Measurements from ENCODE around the gene LIMCH1. TPM values are rescaled to one million over a fixed set of nuclear protein-coding genes. Genes with fewer than 3 reads are reported as not detected.

LIMCH1 gene
- polyA plus RNA-seq, 1 experiment = 1.1 TPM

- Histone ChIP-seq H3K27ac (ENCODE audit: low read depth, low read length) (no peak overlapping the region), H3K4me3 (ENCODE audit: low read depth, low read length) (no peak overlapping the region), H3K9me3 (ENCODE audit: control insufficient read depth, insufficient read depth, low read length) (no peaks in the 10 kb centered on the region), H3K27me3 (ENCODE audit: control insufficient read depth, insufficient read depth, low read length) (peaks cover 9% of the 10 kb centered on the region)
- ChIA-PET POLR2A (no interaction called here), CTCF (interaction anchor here (0.7 kb wide), 2 partner anchors 9 to 373 kb away, joined by 3 read pairs; no protein-coding TSS in a partner anchor)
- no peak for TF ChIP-seq CTCF (IDR thresholded peaks at IDR 0.05; ENCODE audit: low read depth, low read length)
- no peak for DNase-seq (ENCODE audit: low read depth, low spot score)
Measured at GRCh38 chr4:41652971-41653370, 115.0 kb downstream of the LIMCH1 start.

- Histone ChIP-seq H3K27ac (ENCODE audit: low read depth, low read length) (no peak overlapping the region), H3K9me3 (ENCODE audit: control insufficient read depth, insufficient read depth, low read length) (no peaks in the 10 kb centered on the region), H3K4me3 (ENCODE audit: low read depth, low read length) (no peak overlapping the region), H3K27me3 (ENCODE audit: control insufficient read depth, insufficient read depth, low read length) (peaks cover 9% of the 10 kb centered on the region)
- no peak for TF ChIP-seq CTCF (IDR thresholded peaks at IDR 0.05; ENCODE audit: low read depth, low read length)
- ChIA-PET CTCF (interaction anchor here (0.7 kb wide), 2 partner anchors 8 to 374 kb away, joined by 3 read pairs; no protein-coding TSS in a partner anchor), POLR2A (no interaction called here)
- DNase-seq (ENCODE audit: low read depth, low spot score) = no peak
Measured at GRCh38 chr4:41653523-41653922, 115.6 kb downstream of the LIMCH1 start.

- POLR2A ChIA-PET = interaction anchor here (0.6 kb wide), 1 partner anchor 12 kb away, joined by 3 read pairs; no protein-coding TSS in a partner anchor
- Histone ChIP-seq H3K27ac (ENCODE audit: low read depth, low read length) (no peak overlapping the region), H3K27me3 (ENCODE audit: control insufficient read depth, insufficient read depth, low read length) (peaks cover 8% of the 10 kb centered on the region), H3K4me3 (ENCODE audit: low read depth, low read length) (no peak overlapping the region), H3K9me3 (ENCODE audit: control insufficient read depth, insufficient read depth, low read length) (no peaks in the 10 kb centered on the region)
- no peak for DNase-seq (ENCODE audit: low read depth, low spot score)
- CTCF ChIA-PET = interaction anchor here (0.6 to 11.3 kb wide), 3 partner anchors 10 to 373 kb away, joined by 3 to 278 read pairs (median 11); no protein-coding TSS in a partner anchor
- no peak for TF ChIP-seq CTCF (IDR thresholded peaks at IDR 0.05; ENCODE audit: low read depth, low read length)
Measured at GRCh38 chr4:41655177-41655576, 117.2 kb downstream of the LIMCH1 start.

GRCh38 chr4:41656106-41656505, 118.1 kb downstream of the LIMCH1 start:
- H3K4me3 ChIP-seq (ENCODE audit: low read depth, low read length) = no peak overlapping the region
- H3K9me3 ChIP-seq (ENCODE audit: control insufficient read depth, insufficient read depth, low read length) = no peaks in the 10 kb centered on the region
- DNase-seq (ENCODE audit: low read depth, low spot score) = no peak
- CTCF ChIA-PET = interaction anchor here (2.0 to 11.3 kb wide), 2 partner anchors 12 to 374 kb away, joined by 11 to 278 read pairs; no protein-coding TSS in a partner anchor
- H3K27ac ChIP-seq (ENCODE audit: low read depth, low read length) = no peak overlapping the region
- TF ChIP-seq CTCF (IDR thresholded peaks at IDR 0.05; ENCODE audit: low read depth, low read length) = no peak
- POLR2A ChIA-PET = no interaction called here
- H3K27me3 ChIP-seq (ENCODE audit: control insufficient read depth, insufficient read depth, low read length) = peaks cover 9% of the 10 kb centered on the region

GRCh38 chr4:41656572-41657520, 118.9 kb downstream of the LIMCH1 start:
- no peak for DNase-seq (ENCODE audit: low read depth, low spot score)
- H3K27ac ChIP-seq (ENCODE audit: low read depth, low read length) = no peak overlapping the region
- H3K9me3 ChIP-seq (ENCODE audit: control insufficient read depth, insufficient read depth, low read length) = no peaks in the 10 kb centered on the region
- ChIA-PET POLR2A (no interaction called here), CTCF (interaction anchor here (1.1 to 11.3 kb wide), 4 partner anchors 13 to 375 kb away, joined by 3 to 278 read pairs (median 8); no protein-coding TSS in a partner anchor)
- TF ChIP-seq CTCF (IDR thresholded peaks at IDR 0.05; ENCODE audit: low read depth, low read length) = no peak
- no peak overlapping the region for H3K4me3 ChIP-seq (ENCODE audit: low read depth, low read length)
- H3K27me3 ChIP-seq (ENCODE audit: control insufficient read depth, insufficient read depth, low read length) = peaks cover 9% of the 10 kb centered on the region
